Esophagus squamous epithelium (tissue), 4 donors: ENCODE results near the gene LRRN2.

Experiments used
- POLR2A ChIP-seq, 4 donors: fragments of 450-650 bp; IDR thresholded peaks; one replicate each; pipeline ENCODE4 v1.6.1; 2017; ENCODE audit warnings: antibody characterized with exemption in 4 of 4, mild to moderate bottlenecking in 4 of 4, moderate library complexity in 3 of 4
- TF ChIP-seq, protein P1 (sequence below), 6 experiments: fragments of 450-650 bp in 4 of 6; fragments of 200-600 bp in 2 of 6; sonication (generic) in 2 of 6; IDR thresholded peaks; one replicate each; pipeline ENCODE4 v1.5.1; 2016 to 2019; ENCODE audit warnings: antibody characterized with exemption in 6 of 6, mild to moderate bottlenecking in 4 of 6, moderate library complexity in 4 of 6

DNA sequence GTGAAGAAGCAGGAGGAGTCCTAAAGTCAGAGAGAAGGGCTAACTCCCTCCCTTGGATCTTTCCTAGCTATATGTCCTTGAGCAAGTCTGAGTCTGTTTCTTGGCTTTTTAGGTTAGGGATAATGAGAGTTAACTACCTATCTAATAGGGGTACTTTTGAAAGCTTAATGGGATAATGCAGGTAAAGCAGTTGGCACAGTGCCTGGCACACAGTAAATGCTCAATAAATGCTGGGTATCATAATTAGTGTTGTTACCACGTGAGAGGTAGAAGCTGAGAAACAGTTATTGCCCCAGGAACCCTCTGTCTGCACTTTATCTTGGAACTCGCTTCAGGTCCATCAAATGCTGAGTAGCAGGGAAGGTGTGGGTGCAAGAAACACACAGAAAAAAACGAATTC, 5.5 kb downstream of the LRRN2 start:
- TF ChIP-seq, protein P1, sequence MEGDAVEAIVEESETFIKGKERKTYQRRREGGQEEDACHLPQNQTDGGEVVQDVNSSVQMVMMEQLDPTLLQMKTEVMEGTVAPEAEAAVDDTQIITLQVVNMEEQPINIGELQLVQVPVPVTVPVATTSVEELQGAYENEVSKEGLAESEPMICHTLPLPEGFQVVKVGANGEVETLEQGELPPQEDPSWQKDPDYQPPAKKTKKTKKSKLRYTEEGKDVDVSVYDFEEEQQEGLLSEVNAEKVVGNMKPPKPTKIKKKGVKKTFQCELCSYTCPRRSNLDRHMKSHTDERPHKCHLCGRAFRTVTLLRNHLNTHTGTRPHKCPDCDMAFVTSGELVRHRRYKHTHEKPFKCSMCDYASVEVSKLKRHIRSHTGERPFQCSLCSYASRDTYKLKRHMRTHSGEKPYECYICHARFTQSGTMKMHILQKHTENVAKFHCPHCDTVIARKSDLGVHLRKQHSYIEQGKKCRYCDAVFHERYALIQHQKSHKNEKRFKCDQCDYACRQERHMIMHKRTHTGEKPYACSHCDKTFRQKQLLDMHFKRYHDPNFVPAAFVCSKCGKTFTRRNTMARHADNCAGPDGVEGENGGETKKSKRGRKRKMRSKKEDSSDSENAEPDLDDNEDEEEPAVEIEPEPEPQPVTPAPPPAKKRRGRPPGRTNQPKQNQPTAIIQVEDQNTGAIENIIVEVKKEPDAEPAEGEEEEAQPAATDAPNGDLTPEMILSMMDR (IDR thresholded peaks at IDR 0.05), result no peak
- TF ChIP-seq POLR2A (IDR thresholded peaks at IDR 0.05), result no peak
